Esophagus squamous epithelium (tissue), 4 donors: Measurements from ENCODE around the gene RABGAP1.

ENCODE experiments used
- CTCF ChIP-seq, 6 experiments: fragments of 450-650 bp in 4 of 6; fragments of 200-600 bp in 2 of 6; sonication (generic) in 2 of 6; IDR thresholded peaks; one replicate each; pipeline ENCODE4 v1.5.1; 2016 to 2019; ENCODE audit warnings: antibody characterized with exemption in 6 of 6, mild to moderate bottlenecking in 4 of 6, moderate library complexity in 4 of 6
- POLR2A ChIP-seq, 4 donors: fragments of 450-650 bp; IDR thresholded peaks; one replicate each; pipeline ENCODE4 v1.6.1; 2017; ENCODE audit warnings: antibody characterized with exemption in 4 of 4, mild to moderate bottlenecking in 4 of 4, moderate library complexity in 3 of 4

GRCh38 chr9:123048748-123049147 is 107.9 kb downstream of the RABGAP1 start:
- TF ChIP-seq CTCF (IDR thresholded peaks at IDR 0.05) (no peak), POLR2A (IDR thresholded peaks at IDR 0.05) (no peak)
